SK-N-SH treated with all-trans-retinoic acid at 6 μM for 48 hours (cell line): ENCODE measurements around the gene BIK.

Experiments used
- ATAC-seq: fragments of 200-7000 bp; cut with Tn5 transposase; 3 replicates; pipeline ENCODE4 v1.9.1; 2020; ENCODE audit warnings: mild to moderate bottlenecking, moderate library complexity
- CSDC2 ChIP-seq: fragments of 250-450 bp; sonication (Bioruptor Pico); IDR thresholded peaks from 2 replicates; pipeline ENCODE4 v1.5.0; 2020; ENCODE audit warnings: mild to moderate bottlenecking, moderate library complexity
- ISL1 ChIP-seq: fragments of 250-450 bp; sonication (Bioruptor Pico); IDR thresholded peaks from 2 replicates; pipeline ENCODE4 v2.1.2; 2022; ENCODE audit warnings: mild to moderate bottlenecking, moderate library complexity
- PPARA ChIP-seq: fragments of 250-450 bp; sonication (Bioruptor Pico); IDR thresholded peaks from 2 replicates; pipeline ENCODE4 v1.5.0; 2020; ENCODE audit warnings: mild to moderate bottlenecking, borderline replicate concordance
- SNAI2 ChIP-seq: fragments of 250-450 bp; sonication (Bioruptor Pico); IDR thresholded peaks from 2 replicates; pipeline ENCODE4 v1.5.0; 2020; ENCODE audit warnings: mild to moderate bottlenecking, moderate library complexity
- TCF4 ChIP-seq: fragments of 250-450 bp; sonication (Bioruptor Pico); IDR thresholded peaks from 2 replicates; pipeline ENCODE4 v1.8.0; 2021; ENCODE audit warnings: mild to moderate bottlenecking, moderate library complexity, borderline replicate concordance
- TOX ChIP-seq: fragments of 250-450 bp; sonication (Bioruptor Pico); IDR thresholded peaks from 2 replicates; pipeline ENCODE4 v1.8.0; 2021; ENCODE audit warnings: mild to moderate bottlenecking, moderate library complexity, borderline replicate concordance
- ZFP3 ChIP-seq: fragments of 250-450 bp; sonication (Bioruptor Pico); IDR thresholded peaks from 2 replicates; pipeline ENCODE4 v1.5.0; 2020; ENCODE audit warnings: mild to moderate bottlenecking, moderate library complexity
- ZFP30 ChIP-seq: fragments of 450-650 bp; formaldehyde crosslinking; IDR thresholded peaks from 2 replicates; pipeline ENCODE4 v1.5.0; 2022; ENCODE audit warnings: mild to moderate bottlenecking, moderate library complexity
- ZNF70 ChIP-seq: fragments of 450-650 bp; formaldehyde crosslinking; IDR thresholded peaks from 2 replicates; pipeline ENCODE4 v1.5.0; 2020; ENCODE audit warnings: mild to moderate bottlenecking, moderate library complexity
- ZNF8 ChIP-seq: fragments of 450-650 bp; formaldehyde crosslinking; IDR thresholded peaks from 2 replicates; pipeline ENCODE4 v1.5.0; 2020; ENCODE audit warnings: mild to moderate bottlenecking, moderate library complexity
- TF ChIP-seq, protein P1 (sequence below): fragments of 250-450 bp; sonication (Bioruptor Pico); IDR thresholded peaks from 2 replicates; pipeline ENCODE4 v1.5.1; 2020; ENCODE audit warnings: low read depth, mild to moderate bottlenecking, moderate library complexity
- TF ChIP-seq, protein P2 (sequence below): fragments of 250-450 bp; sonication (Bioruptor Pico); IDR thresholded peaks from 2 replicates; pipeline ENCODE4 v1.8.0; 2020; ENCODE audit warnings: mild to moderate bottlenecking, moderate library complexity, borderline replicate concordance
- TF ChIP-seq, protein P3 (sequence below): fragments of 250-450 bp; sonication (Bioruptor Pico); IDR thresholded peaks from 2 replicates; pipeline ENCODE4 v1.8.0; 2021; ENCODE audit warnings: low read depth, mild to moderate bottlenecking, moderate library complexity, borderline replicate concordance
- TF ChIP-seq, protein P4 (sequence below): fragments of 250-450 bp; sonication (Bioruptor Pico); IDR thresholded peaks from 2 replicates; pipeline ENCODE4 v1.5.1; 2021; ENCODE audit warnings: mild to moderate bottlenecking, moderate library complexity

BIK gene

DNA sequence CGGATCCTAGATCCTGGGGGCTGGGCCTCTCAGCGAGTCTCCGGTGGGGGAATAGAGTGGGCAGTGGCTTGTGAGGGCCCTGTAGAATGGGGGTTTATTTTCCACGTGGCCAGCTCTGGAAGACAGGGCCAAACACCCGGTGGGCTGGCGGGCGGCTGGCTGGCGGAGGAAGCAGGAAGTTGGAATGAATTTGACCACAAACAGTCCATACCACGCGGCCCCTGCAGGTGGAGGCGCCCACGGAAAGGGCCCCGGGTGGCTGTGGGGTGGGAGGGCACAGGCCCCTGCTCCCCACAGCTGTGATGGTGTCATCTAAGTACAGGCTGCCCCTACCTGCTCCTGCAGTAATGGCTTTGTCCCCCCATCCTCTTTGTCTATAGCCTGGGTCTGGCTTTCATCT, 17.6 kb downstream of the BIK start:
- TF ChIP-seq SNAI2 (CRISPR knock-in tag), result no peak
- TF ChIP-seq ZFP30 (CRISPR knock-in tag), result no peak
- TF ChIP-seq, protein P1, sequence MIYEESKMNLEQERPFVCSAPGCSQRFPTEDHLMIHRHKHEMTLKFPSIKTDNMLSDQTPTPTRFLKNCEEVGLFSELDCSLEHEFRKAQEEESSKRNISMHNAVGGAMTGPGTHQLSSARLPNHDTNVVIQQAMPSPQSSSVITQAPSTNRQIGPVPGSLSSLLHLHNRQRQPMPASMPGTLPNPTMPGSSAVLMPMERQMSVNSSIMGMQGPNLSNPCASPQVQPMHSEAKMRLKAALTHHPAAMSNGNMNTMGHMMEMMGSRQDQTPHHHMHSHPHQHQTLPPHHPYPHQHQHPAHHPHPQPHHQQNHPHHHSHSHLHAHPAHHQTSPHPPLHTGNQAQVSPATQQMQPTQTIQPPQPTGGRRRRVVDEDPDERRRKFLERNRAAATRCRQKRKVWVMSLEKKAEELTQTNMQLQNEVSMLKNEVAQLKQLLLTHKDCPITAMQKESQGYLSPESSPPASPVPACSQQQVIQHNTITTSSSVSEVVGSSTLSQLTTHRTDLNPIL (CRISPR knock-in tag), result no peak
- TF ChIP-seq ZFP3 (CRISPR knock-in tag), result no peak
- TF ChIP-seq ZNF70, result no peak
- TF ChIP-seq, protein P2, sequence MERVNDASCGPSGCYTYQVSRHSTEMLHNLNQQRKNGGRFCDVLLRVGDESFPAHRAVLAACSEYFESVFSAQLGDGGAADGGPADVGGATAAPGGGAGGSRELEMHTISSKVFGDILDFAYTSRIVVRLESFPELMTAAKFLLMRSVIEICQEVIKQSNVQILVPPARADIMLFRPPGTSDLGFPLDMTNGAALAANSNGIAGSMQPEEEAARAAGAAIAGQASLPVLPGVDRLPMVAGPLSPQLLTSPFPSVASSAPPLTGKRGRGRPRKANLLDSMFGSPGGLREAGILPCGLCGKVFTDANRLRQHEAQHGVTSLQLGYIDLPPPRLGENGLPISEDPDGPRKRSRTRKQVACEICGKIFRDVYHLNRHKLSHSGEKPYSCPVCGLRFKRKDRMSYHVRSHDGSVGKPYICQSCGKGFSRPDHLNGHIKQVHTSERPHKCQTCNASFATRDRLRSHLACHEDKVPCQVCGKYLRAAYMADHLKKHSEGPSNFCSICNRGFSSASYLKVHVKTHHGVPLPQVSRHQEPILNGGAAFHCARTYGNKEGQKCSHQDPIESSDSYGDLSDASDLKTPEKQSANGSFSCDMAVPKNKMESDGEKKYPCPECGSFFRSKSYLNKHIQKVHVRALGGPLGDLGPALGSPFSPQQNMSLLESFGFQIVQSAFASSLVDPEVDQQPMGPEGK, result no peak
- TF ChIP-seq PPARA (CRISPR knock-in tag), result no peak
- ATAC-seq, result no peak

DNA sequence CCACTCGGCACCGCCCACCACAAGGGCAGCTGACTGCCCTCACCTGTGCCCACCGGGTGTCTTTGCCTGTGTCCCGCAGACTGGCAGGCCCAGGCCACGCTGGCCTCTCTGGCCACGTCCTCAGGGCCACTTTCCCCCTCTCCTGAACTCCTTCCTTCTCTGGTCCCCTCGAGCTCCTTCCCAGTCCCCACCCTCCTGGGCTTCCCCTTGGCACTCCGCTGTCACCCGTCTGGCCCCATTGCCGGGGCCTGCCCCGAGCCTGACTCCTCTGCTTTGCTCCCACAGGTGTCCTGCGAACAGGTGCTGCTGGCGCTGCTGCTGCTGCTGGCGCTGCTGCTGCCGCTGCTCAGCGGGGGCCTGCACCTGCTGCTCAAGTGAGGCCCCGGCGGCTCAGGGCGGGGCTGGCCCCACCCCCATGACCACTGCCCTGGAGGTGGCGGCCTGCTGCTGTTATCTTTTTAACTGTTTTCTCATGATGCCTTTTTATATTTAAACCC, 18.4 kb downstream of the BIK start:
- TF ChIP-seq SNAI2 (CRISPR knock-in tag) (no peak), ZNF8 (no peak), ZFP3 (CRISPR knock-in tag) (no peak), ISL1 (no peak), TCF4 (CRISPR knock-in tag) (no peak), PPARA (CRISPR knock-in tag) (no peak)
- TF ChIP-seq, protein P3, sequence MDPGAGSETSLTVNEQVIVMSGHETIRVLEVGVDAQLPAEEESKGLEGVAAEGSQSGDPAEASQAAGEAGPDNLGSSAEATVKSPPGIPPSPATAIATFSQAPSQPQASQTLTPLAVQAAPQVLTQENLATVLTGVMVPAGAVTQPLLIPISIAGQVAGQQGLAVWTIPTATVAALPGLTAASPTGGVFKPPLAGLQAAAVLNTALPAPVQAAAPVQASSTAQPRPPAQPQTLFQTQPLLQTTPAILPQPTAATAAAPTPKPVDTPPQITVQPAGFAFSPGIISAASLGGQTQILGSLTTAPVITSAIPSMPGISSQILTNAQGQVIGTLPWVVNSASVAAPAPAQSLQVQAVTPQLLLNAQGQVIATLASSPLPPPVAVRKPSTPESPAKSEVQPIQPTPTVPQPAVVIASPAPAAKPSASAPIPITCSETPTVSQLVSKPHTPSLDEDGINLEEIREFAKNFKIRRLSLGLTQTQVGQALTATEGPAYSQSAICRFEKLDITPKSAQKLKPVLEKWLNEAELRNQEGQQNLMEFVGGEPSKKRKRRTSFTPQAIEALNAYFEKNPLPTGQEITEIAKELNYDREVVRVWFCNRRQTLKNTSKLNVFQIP (CRISPR knock-in tag), result no peak

DNA sequence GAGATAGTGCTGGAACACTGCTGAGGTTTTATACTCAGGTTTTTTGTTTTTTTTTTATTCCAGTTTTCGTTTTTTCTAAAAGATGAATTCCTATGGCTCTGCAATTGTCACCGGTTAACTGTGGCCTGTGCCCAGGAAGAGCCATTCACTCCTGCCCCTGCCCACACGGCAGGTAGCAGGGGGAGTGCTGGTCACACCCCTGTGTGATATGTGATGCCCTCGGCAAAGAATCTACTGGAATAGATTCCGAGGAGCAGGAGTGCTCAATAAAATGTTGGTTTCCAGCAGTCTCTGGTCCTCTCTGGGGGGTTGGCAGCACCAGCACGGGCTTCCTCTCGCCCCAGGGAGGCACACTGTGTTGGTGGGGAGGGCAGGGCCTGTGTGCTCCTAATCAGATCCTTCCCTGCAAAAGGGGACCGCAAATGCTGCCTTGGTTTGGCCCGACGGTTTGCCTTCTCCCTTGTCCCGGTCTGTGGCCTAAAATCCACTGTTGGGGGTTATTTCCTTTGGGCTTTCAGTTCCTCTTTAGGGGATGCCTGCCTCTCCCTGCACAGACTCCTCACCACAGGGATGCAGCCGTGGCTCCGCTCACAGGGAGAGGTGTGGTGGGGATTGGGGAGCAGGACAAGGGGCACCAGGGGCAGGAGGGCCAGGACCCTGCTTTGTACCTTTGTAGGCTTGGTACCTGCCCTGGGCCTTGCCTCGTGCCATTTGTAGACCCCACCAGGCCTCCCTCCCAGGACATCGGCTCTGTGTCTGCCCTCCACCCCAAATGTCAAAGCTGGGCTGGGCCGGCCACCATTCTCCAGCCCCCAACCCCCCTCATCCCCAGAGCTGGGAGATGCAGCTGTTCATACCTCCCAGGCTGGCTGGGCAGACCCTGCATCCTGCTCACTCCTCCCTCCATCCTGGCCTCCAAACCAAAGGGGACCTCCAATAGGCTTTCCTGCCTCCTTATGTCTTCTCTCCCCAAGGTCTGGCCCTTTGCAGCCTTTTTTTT, 19.2 kb downstream of the BIK start:
- TF ChIP-seq ISL1, result no peak
- ATAC-seq, result no peak

More for the DNA sequence above, 18.4 kb downstream of the BIK start:
- ATAC-seq, result no peak

DNA sequence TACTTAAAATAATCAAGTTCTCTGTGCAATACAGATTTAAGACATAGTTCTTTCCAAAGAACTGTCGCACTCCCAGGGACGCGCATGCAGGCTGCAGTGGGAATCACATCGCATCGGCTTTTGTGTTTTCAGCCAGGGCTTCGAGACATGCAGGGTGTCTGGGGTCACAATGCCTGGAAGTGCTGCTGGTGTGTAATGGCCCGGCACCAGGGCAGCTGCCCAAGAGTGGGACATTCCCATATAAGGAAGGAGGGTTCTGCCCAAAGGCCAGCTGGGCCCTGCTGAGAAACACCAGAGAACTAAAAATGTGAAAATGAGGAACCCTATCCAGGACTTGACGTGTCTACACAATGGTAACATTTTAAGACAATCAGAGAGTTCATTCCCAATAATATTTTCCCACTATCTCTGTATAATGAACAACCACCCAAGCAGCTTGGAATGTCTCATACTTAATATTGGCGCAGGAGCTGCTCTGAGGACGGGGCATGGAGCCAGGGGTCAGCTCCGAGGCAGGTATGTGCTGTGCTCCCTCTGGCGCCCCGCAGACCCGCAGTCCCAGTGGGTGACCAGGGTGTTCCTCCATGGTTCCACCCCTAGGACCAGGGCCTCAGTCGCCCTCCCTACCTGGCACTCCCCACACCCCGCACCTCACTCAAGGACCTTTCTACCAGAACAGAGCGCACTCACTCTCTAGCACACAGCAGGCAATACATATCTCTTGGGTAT, 21.4 kb downstream of the BIK start:
- ATAC-seq, result no peak

More for the DNA sequence above, 21.4 kb downstream of the BIK start:
- TF ChIP-seq, protein P1 (CRISPR knock-in tag), result no peak
- no peak for TF ChIP-seq CSDC2 (CRISPR knock-in tag)
- no peak for TF ChIP-seq SNAI2 (CRISPR knock-in tag)
- TF ChIP-seq TOX (CRISPR knock-in tag), result no peak
- TF ChIP-seq ISL1, result no peak
- no peak for TF ChIP-seq ZNF8
- TF ChIP-seq, protein P4, sequence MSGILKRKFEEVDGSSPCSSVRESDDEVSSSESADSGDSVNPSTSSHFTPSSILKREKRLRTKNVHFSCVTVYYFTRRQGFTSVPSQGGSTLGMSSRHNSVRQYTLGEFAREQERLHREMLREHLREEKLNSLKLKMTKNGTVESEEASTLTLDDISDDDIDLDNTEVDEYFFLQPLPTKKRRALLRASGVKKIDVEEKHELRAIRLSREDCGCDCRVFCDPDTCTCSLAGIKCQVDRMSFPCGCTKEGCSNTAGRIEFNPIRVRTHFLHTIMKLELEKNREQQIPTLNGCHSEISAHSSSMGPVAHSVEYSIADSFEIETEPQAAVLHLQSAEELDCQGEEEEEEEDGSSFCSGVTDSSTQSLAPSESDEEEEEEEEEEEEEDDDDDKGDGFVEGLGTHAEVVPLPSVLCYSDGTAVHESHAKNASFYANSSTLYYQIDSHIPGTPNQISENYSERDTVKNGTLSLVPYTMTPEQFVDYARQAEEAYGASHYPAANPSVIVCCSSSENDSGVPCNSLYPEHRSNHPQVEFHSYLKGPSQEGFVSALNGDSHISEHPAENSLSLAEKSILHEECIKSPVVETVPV (CRISPR knock-in tag), result no peak
- TF ChIP-seq, protein P2, result no peak
